Body of pancreas (tissue), 4 donors: Measurements from ENCODE around the gene TNKS2.

Source experiments
- POLR2A ChIP-seq, 3 donors: fragments of 450-650 bp; IDR thresholded peaks; one replicate each; pipeline ENCODE4 v1.6.1; 2016; ENCODE audit warnings: antibody characterized with exemption in 3 of 3, mild to moderate bottlenecking in 2 of 3
- TF ChIP-seq, protein P1 (sequence below), 7 experiments: fragments of 450-650 bp in 4 of 7; fragments of 200-600 bp in 3 of 7; sonication (generic) in 3 of 7; IDR thresholded peaks; one replicate each; pipeline ENCODE4 v1.5.1; 2016 to 2019; ENCODE audit warnings: antibody characterized with exemption in 7 of 7

DNA sequence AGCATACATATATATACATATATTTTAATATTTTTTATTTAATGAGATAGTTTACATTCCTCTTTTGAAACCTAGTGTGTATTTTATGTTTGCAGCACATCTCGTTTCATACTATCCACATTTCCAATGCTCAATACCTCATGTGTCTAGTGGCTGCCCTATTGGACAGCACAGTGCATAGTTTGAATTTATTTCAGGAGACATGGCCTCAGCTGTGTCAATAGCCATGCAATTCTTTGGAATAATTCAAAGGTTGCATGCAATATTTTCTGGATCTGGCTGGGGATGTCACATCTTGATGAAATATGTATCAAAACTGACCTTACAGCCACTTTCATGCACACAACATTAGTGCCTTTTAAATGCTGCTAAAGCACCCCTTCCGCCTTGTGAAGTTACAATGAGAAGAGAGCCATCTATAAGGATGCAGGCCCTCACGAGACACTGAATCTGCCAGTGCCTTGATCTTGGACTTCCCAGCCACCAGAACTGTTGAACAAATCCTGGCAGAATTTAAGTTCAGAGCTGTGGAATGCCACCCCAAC is 98.1 kb downstream of the TNKS2 start:
- TF ChIP-seq, protein P1, sequence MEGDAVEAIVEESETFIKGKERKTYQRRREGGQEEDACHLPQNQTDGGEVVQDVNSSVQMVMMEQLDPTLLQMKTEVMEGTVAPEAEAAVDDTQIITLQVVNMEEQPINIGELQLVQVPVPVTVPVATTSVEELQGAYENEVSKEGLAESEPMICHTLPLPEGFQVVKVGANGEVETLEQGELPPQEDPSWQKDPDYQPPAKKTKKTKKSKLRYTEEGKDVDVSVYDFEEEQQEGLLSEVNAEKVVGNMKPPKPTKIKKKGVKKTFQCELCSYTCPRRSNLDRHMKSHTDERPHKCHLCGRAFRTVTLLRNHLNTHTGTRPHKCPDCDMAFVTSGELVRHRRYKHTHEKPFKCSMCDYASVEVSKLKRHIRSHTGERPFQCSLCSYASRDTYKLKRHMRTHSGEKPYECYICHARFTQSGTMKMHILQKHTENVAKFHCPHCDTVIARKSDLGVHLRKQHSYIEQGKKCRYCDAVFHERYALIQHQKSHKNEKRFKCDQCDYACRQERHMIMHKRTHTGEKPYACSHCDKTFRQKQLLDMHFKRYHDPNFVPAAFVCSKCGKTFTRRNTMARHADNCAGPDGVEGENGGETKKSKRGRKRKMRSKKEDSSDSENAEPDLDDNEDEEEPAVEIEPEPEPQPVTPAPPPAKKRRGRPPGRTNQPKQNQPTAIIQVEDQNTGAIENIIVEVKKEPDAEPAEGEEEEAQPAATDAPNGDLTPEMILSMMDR (IDR thresholded peaks at IDR 0.05) = no peak
- TF ChIP-seq POLR2A (IDR thresholded peaks at IDR 0.05) = no peak
